HEK293T (cell line): ENCODE results near the gene EML3.

Source experiments
- ARNT ChIP-seq: fragments of 450-650 bp; IDR thresholded peaks from 2 replicates; pipeline ENCODE4 v1.6.1; 2017; ENCODE audit warnings: mild to moderate bottlenecking
- BHLHE40 ChIP-seq: fragments of 450-650 bp; IDR thresholded peaks from 2 replicates; pipeline ENCODE4 v1.6.1; 2016; ENCODE audit warnings: mild to moderate bottlenecking, moderate library complexity, borderline replicate concordance
- CTBP1 ChIP-seq: fragments of 450-650 bp; IDR thresholded peaks from 2 replicates; pipeline ENCODE4 v1.6.1; 2016; ENCODE audit warnings: borderline replicate concordance
- ELF4 ChIP-seq: fragments of 450-650 bp; IDR thresholded peaks from 2 replicates; pipeline ENCODE4 v1.6.1; 2017; ENCODE audit warnings: antibody characterized with exemption
- FOXA1 ChIP-seq: fragments of 450-650 bp; IDR thresholded peaks from 2 replicates; pipeline ENCODE4 v1.6.1; 2016; ENCODE audit warnings: mild to moderate bottlenecking
- FOXK2 ChIP-seq: fragments of 450-650 bp; IDR thresholded peaks from 2 replicates; pipeline ENCODE4 v1.6.1; 2016; ENCODE audit warnings: mild to moderate bottlenecking
- LEF1 ChIP-seq: fragments of 450-650 bp; IDR thresholded peaks from 2 replicates; pipeline ENCODE4 v1.6.1; 2017; ENCODE audit warnings: mild to moderate bottlenecking, borderline replicate concordance
- NFRKB ChIP-seq: fragments of 450-650 bp; IDR thresholded peaks from 2 replicates; pipeline ENCODE4 v1.6.1; 2016; ENCODE audit warnings: mild to moderate bottlenecking, moderate library complexity
- PKNOX1 ChIP-seq: fragments of 450-650 bp; IDR thresholded peaks from 2 replicates; pipeline ENCODE4 v1.6.1; 2016
- SP1 ChIP-seq: fragments of 450-650 bp; IDR thresholded peaks from 2 replicates; pipeline ENCODE4 v1.6.1; 2017
- SUZ12 ChIP-seq: fragments of 450-650 bp; IDR thresholded peaks from 2 replicates; pipeline ENCODE4 v1.6.1; 2016; ENCODE audit warnings: mild to moderate bottlenecking
- TARDBP ChIP-seq: fragments of 450-650 bp; IDR thresholded peaks from 2 replicates; pipeline ENCODE4 v1.6.1; 2016
- ZNF384 ChIP-seq: fragments of 450-650 bp; IDR thresholded peaks from 2 replicates; pipeline ENCODE4 v1.6.1; 2016

GRCh38 chr11:62608776-62609175 lies 3.8 kb downstream of the EML3 start:
- TF ChIP-seq TARDBP, result no peak
- TF ChIP-seq ZNF384, result no peak
- no peak for TF ChIP-seq BHLHE40
- TF ChIP-seq SP1, result no peak
- no peak for TF ChIP-seq LEF1
- no peak for TF ChIP-seq PKNOX1
- TF ChIP-seq FOXA1, result no peak
- TF ChIP-seq CTBP1, result no peak
- no peak for TF ChIP-seq ARNT
- TF ChIP-seq ELF4, result no peak
- no peak for TF ChIP-seq SUZ12
- no peak for TF ChIP-seq FOXK2
- no peak for TF ChIP-seq NFRKB
